ENCODE results near the gene CDT1. TPM values are rescaled to one million over a fixed set of nuclear protein-coding genes. Genes with fewer than 3 reads are reported as not detected.
A peak's percentile ranks its signal among the peaks of the same experiment; 100 is the strongest.

CDT1 gene
- total and polyA plus RNA-seq, 12 donors, result 0.29 to 5.7 (median 1.6) TPM; not detected in 1

DNA sequence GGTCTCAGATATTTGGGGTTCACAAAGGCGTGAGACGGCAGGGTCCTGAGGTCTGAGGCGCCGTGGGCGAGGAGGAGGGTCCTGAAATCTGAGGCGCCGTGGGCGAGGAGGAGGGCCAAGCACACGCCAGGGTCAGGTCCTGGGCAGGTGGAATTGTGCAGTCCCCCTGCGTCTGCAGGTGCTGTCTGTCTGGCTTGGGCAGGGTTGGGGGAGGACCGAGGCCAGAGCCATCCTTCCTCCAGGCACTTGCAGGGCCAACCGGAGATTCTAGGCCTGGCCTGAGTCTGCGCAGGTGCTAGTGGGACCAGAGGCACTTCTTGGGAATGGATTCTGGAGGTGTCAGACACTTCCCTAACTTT lies 10.5 kb downstream of the CDT1 start:
- H3K27me3 ChIP-seq, result no peaks in the 10 kb centered on the region
- 66 to 96% (median 82%) methylated on average over 4 to 13 of the region's 13 CpGs for WGBS, 4 donors
- H3K27ac ChIP-seq, result no peak overlapping the region
- no peaks in the 10 kb centered on the region for H3K36me3 ChIP-seq (replicated peaks in 1 of 2)
- H3K4me1 ChIP-seq (replicated peaks in 1 of 2), result peaks cover 23 to 30% of the 10 kb centered on the region in 2 donors
- intact Hi-C loops (cut with DNase I), result no loop called here
- H3K9me3 ChIP-seq (replicated peaks in 1 of 3), result no peaks in the 10 kb centered on the region
- TF ChIP-seq POLR2A (IDR thresholded peaks at IDR 0.05), result no peak
- no peak for TF ChIP-seq CTCF (IDR thresholded peaks at IDR 0.05)
- no peak overlapping the region for H3K4me3 ChIP-seq
- DNase-seq, result no peak

DNA sequence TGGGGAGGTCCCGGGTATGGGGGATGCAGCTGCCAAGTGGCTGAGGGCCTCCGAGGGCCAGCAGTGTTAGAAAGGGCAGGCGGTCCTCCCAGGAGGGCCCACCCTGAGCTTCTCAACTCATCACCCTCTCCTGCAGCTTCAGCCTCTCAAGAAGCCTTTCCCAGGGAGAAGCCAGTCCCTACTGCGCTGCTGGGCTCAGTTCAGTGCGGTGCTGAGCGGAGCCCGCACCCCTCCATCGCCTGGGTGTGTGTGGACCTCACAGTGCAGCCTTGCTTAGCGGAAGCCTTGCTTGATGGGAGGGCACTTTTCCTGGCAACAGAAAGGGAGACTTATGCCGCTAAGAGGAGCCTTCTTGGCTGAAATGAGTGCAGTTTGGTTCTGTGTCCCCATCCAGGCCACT lies 11.6 kb downstream of the CDT1 start:
- Histone ChIP-seq H3K27ac (no peak overlapping the region), H3K4me3 (no peak overlapping the region), H3K27me3 (no peaks in the 10 kb centered on the region), H3K4me1 (replicated peaks in 1 of 2) (peaks cover 17 to 26% of the 10 kb centered on the region in 2 donors), H3K36me3 (replicated peaks in 1 of 2) (no peaks in the 10 kb centered on the region), H3K9me3 (replicated peaks in 1 of 3) (no peaks in the 10 kb centered on the region)
- DNase-seq, result no peak
- TF ChIP-seq CTCF (IDR thresholded peaks at IDR 0.05), result no peak
- TF ChIP-seq POLR2A (IDR thresholded peaks at IDR 0.05), result no peak
- intact Hi-C loops (cut with DNase I), result loop anchor here (1.0 to 5.0 kb wide), 4 partner anchors 42 to 352 kb away; partner anchors contain the start of genes GALNS (in 1 of the 2) and TRAPPC2L (in 1 of the 2)
- 67 to 92% (median 81%) methylated on average over 2 to 10 of the region's 10 CpGs for WGBS, 4 donors

DNA sequence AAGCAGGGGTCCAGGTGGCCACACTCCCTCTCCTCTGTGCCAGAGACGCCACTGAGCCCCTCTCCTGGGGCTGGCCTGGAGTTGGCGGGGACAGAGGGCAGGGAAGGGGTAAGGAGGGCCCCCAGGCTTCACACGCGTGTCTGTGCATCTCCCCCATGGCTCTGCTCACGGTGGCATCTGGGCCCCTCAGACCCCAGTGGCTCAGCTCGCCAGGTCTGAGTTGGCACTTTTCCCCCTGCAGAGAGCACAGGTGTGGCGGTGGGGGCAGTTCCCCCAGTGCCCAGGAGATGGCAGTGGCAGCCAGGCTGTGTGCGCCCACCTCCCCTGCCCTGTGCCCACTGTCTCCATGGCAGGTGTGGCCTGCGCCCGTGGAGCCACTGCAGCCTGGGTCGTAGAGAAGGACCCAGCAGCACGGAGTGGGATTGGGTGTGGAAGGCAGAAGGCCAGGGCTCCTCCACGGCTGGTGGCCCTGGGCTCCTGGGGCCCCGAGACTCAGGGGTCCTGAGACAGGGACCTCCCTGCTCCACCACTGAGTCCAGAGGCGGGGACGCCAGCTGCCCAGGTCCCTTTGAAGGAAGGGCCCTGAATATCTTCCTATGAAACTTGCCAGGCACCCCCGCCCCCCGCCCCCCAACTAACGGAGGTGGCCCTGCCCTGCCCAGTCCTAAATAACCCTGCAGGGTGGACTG lies 12.5 kb downstream of the CDT1 start:
- TF ChIP-seq CTCF (IDR thresholded peaks at IDR 0.05) (peak; percentile 44 to 83 (median 71)), POLR2A (IDR thresholded peaks at IDR 0.05) (no peak)
- Histone ChIP-seq H3K9me3 (replicated peaks in 1 of 3) (no peaks in the 10 kb centered on the region), H3K36me3 (replicated peaks in 1 of 2) (no peaks in the 10 kb centered on the region), H3K27ac (no peak overlapping the region), H3K27me3 (no peaks in the 10 kb centered on the region), H3K4me1 (replicated peaks in 1 of 2) (peaks cover 15 to 23% of the 10 kb centered on the region in 2 donors), H3K4me3 (no peak overlapping the region)
- intact Hi-C loops (cut with DNase I), result loop anchor here (1.0 to 5.0 kb wide), 4 partner anchors 41 to 351 kb away; partner anchors contain the start of genes GALNS (in 1 of the 2) and TRAPPC2L (in 1 of the 2)
- DNase-seq, result peak in 3 of 7 donors; percentile 55 to 63 (median 61)
- 13 to 80% (median 46%) methylated on average over 1 to 19 of the region's 19 CpGs for WGBS, 4 donors

GRCh38 chr16:88816736-88817535 lies 13.3 kb downstream of the CDT1 start:
- TF ChIP-seq POLR2A (IDR thresholded peaks at IDR 0.05) (no peak), CTCF (IDR thresholded peaks at IDR 0.05) (no peak)
- Histone ChIP-seq H3K27ac (no peak overlapping the region), H3K27me3 (no peaks in the 10 kb centered on the region), H3K4me1 (replicated peaks in 1 of 2) (peaks cover 18 to 25% of the 10 kb centered on the region in 2 donors), H3K9me3 (replicated peaks in 1 of 3) (no peaks in the 10 kb centered on the region), H3K4me3 (no peak overlapping the region), H3K36me3 (replicated peaks in 1 of 2) (peaks cover 0 to under 1% of the 10 kb centered on the region in 2 donors)
- 85 to 91% (median 90%) methylated on average over 9 to 41 of the region's 41 CpGs for WGBS, 4 donors
- intact Hi-C loops (cut with DNase I), result loop anchor here (5.0 kb wide), 3 partner anchors 40 to 350 kb away; partner anchors contain the start of genes GALNS (in 1 of the 2) and TRAPPC2L (in 1 of the 2)
- no peak for DNase-seq
